GM12878 (cell line): ENCODE results near the gene LRCH3. TPM values are rescaled to one million over a fixed set of nuclear protein-coding genes. Genes with fewer than 3 reads are reported as not detected.
A peak's percentile ranks its signal among the peaks of the same experiment; 100 is the strongest.

ENCODE experiments used
- ATAC-seq: fragments of 200-7000 bp; cut with Tn5 transposase; 3 replicates; pipeline ENCODE4 v1.9.1; 2020; ENCODE audit warnings: mild to moderate bottlenecking, moderate library complexity
- BruUV-seq: library from RNA; stranded (reverse); fragments of 400-500 nt; replicated peaks from 2 replicates; lab custom pipeline; 2021; lab: Mats Ljungman, UMichigan
- CTCF ChIA-PET: fragments of 300-600 bp; sonication (Branson Sonifier 250); formaldehyde crosslinking; extraction: SDS; loops from one replicate; lab custom pipeline; 2021; ENCODE audit warnings: inconsistent platforms; lab: Yijun Ruan, JAX
- POLR2A ChIA-PET: fragments of 350-600 bp; formaldehyde crosslinking; extraction: SDS; loops from one replicate; lab custom pipeline; 2021; ENCODE audit warnings: inconsistent platforms; lab: Charles Lee
- RAD21 ChIA-PET: fragments of 300-600 bp; sonication (Branson Sonifier 250); formaldehyde crosslinking; loops from one replicate; lab custom pipeline; 2023; ENCODE audit warnings: antibody characterized with exemption; ENCODE audit not compliant: unreplicated experiment; lab: Charles Lee
- SMC1A ChIA-PET: fragments of 300-600 bp; sonication (Branson Sonifier 250); formaldehyde crosslinking; loops from one replicate; lab custom pipeline; 2023; ENCODE audit not compliant: unreplicated experiment, uncharacterized antibody; lab: Charles Lee
- DNase-seq: peaks from one replicate; pipeline ENCODE4 v3.0.0-alpha.2; 2011; ENCODE audit warnings: low read depth, low spot score
- FAIRE-seq: peaks from 3 replicates; lab custom pipeline; 2011; peaks lifted over from hg19 to GRCh38; lab: Jason Lieb, UNC
- H2AFZ ChIP-seq: 2 replicates; pipeline ENCODE4 v1.6.0; 2011; ENCODE audit warnings: low read depth, low read length, control low read depth; ENCODE audit not compliant: control insufficient read depth
- H3K27ac ChIP-seq: 2 replicates; pipeline ENCODE4 v1.5.1; 2011; ENCODE audit warnings: control low read depth; ENCODE audit not compliant: control insufficient read depth, insufficient read depth
- H3K27me3 ChIP-seq, 2 experiments: replicated peaks in 1 of 2; 2 replicates each; pipeline versions ENCODE4 v1.6.0 to v1.6.1; 2011; ENCODE audit warnings: low read length in 1 of 2; ENCODE audit not compliant: control insufficient read depth in 2 of 2, insufficient read depth in 2 of 2
- H3K36me3 ChIP-seq, 2 experiments: 2 replicates each; pipeline ENCODE4 v1.5.1; 2011; ENCODE audit warnings: low read length in 1 of 2; ENCODE audit not compliant: control insufficient read depth in 2 of 2, insufficient read depth in 2 of 2
- H3K4me1 ChIP-seq: 2 replicates; pipeline ENCODE4 v1.6.1; 2011; ENCODE audit warnings: mild to moderate bottlenecking, low read length, moderate library complexity, mixed read lengths; ENCODE audit not compliant: control insufficient read depth, insufficient read depth
- H3K4me2 ChIP-seq: 2 replicates; pipeline ENCODE4 v1.6.0; 2011; ENCODE audit warnings: control low read depth; ENCODE audit not compliant: control insufficient read depth, insufficient read depth
- H3K4me3 ChIP-seq: fragments of 200-600 bp; sonication (generic); 2 replicates; pipeline ENCODE4 v1.5.1; 2016
- H3K79me2 ChIP-seq: 2 replicates; pipeline ENCODE4 v1.6.0; 2011; ENCODE audit warnings: low read length; ENCODE audit not compliant: control insufficient read depth, insufficient read depth
- H3K9ac ChIP-seq: 2 replicates; pipeline ENCODE4 v1.8.0; 2011; ENCODE audit warnings: low read length, control low read depth, mixed read lengths; ENCODE audit not compliant: control insufficient read depth, insufficient read depth
- H3K9me3 ChIP-seq: replicated peaks from 3 replicates; pipeline ENCODE4 v1.5.1; 2011; ENCODE audit warnings: mild to moderate bottlenecking, low read length; ENCODE audit not compliant: control insufficient read depth, insufficient read depth
- H4K20me1 ChIP-seq: 2 replicates; pipeline ENCODE4 v1.6.0; 2011; ENCODE audit not compliant: control insufficient read depth, insufficient read depth
- ATF7 ChIP-seq: fragments of 450-650 bp; IDR thresholded peaks from 2 replicates; pipeline ENCODE4 v1.6.1; 2016; ENCODE audit warnings: low read depth, mild to moderate bottlenecking
- BMI1 ChIP-seq: fragments of 450-650 bp; IDR thresholded peaks from 2 replicates; pipeline ENCODE4 v1.6.1; 2016; ENCODE audit warnings: mild to moderate bottlenecking, moderate library complexity, borderline replicate concordance
- CHD1 ChIP-seq: IDR thresholded peaks from 2 replicates; pipeline ENCODE4 v1.6.1; 2012; ENCODE audit warnings: low read depth, low read length, improper control_type of control experiment
- CHD2 ChIP-seq: IDR thresholded peaks from 2 replicates; pipeline ENCODE4 v1.6.1; 2011; ENCODE audit warnings: low read depth, low read length, improper control_type of control experiment, borderline replicate concordance
- EED ChIP-seq: sonication (generic); IDR thresholded peaks from 2 replicates; pipeline ENCODE4 v1.6.1; 2016; ENCODE audit warnings: antibody characterized with exemption, low read depth
- EP300 ChIP-seq, 2 experiments: fragments of 150-350 bp in 1 of 2; IDR thresholded peaks; 2 replicates each; pipeline ENCODE4 v1.6.1; 2011 to 2012; ENCODE audit warnings: low read depth in 2 of 2, low read length in 2 of 2, borderline replicate concordance in 1 of 2, improper control_type of control experiment in 1 of 2, inconsistent platforms in 1 of 2; ENCODE audit not compliant: control insufficient read depth in 1 of 2
- HDGF ChIP-seq: fragments of 450-650 bp; IDR thresholded peaks from 2 replicates; pipeline ENCODE4 v1.6.1; 2016; ENCODE audit warnings: antibody characterized with exemption
- KLF5 ChIP-seq: fragments of 450-650 bp; IDR thresholded peaks from 2 replicates; pipeline ENCODE4 v1.6.1; 2014; ENCODE audit warnings: mild to moderate bottlenecking; ENCODE audit not compliant: partially characterized antibody
- LARP7 ChIP-seq: fragments of 450-650 bp; IDR thresholded peaks from 2 replicates; pipeline ENCODE4 v1.6.1; 2017; ENCODE audit warnings: mild to moderate bottlenecking
- NFXL1 ChIP-seq: fragments of 450-650 bp; IDR thresholded peaks from 2 replicates; pipeline ENCODE4 v1.6.1; 2017; ENCODE audit warnings: antibody characterized with exemption, mild to moderate bottlenecking, borderline replicate concordance
- SMAD5 ChIP-seq: IDR thresholded peaks from 2 replicates; pipeline ENCODE4 v1.6.1; 2016; ENCODE audit warnings: antibody characterized with exemption, low read depth
- ZNF217 ChIP-seq: fragments of 450-650 bp; IDR thresholded peaks from 2 replicates; pipeline ENCODE4 v1.6.1; 2017; ENCODE audit warnings: antibody characterized with exemption, mild to moderate bottlenecking
- ZNF24 ChIP-seq: fragments of 450-650 bp; IDR thresholded peaks from 2 replicates; pipeline ENCODE4 v1.6.1; 2017; ENCODE audit warnings: antibody characterized with exemption, mild to moderate bottlenecking
- ZSCAN29 ChIP-seq: fragments of 450-650 bp; IDR thresholded peaks from 2 replicates; pipeline ENCODE4 v1.6.1; 2017; ENCODE audit warnings: mild to moderate bottlenecking, moderate library complexity
- WGBS: methylation state at CpG from one replicate; pipeline ENCODE4 v1.1.6; 2016; ENCODE audit warnings: low lambda C conversion rate; ENCODE audit not compliant: insufficient replicate concordance, insufficient coverage; ENCODE audit errors: missing lambda C conversion rate; 5-methylcytosine and 5-hydroxymethylcytosine counted together
- in situ Hi-C: fragments of 300-500 bp; cut with MboI; formaldehyde crosslinking; loops from 9 replicates; pipeline ENCODE4 v1.14.3; 2018; ENCODE audit warnings: mixed read lengths
- intact Hi-C: fragments of 100-400 bp; cut with micrococcal nuclease; formaldehyde crosslinking; loops from one replicate; pipeline ENCODE4 v1.14.2; 2022; ENCODE audit not compliant: unreplicated experiment
- polyA plus RNA-seq, 11 experiments: library from polyadenylated mRNA; depleted of rRNA in 4 of 11; unstranded in 6 of 11; stranded (reverse) in 5 of 11; fragments of >200 nt; fragmentation: Nextera tagmentation in 4 of 11; fragmentation: Illumina TruSeq in 1 of 11; extraction: Ambion mirVana in 4 of 11; extraction: Trizol in 1 of 11; gene quantifications; 1 replicate in 1 of 11; 2 replicates in 10 of 11; pipeline versions ENCODE4 v1.2.1 to v1.2.3, GENCODE V29; 2011 to 2016; ENCODE audit warnings: inconsistent platforms in 2 of 11, missing spikeins in 2 of 11, low read depth in 1 of 11
- total RNA-seq, 4 experiments: library from RNA; depleted of rRNA in 3 of 4; stranded (reverse); fragments of >200 nt in 3 of 4; fragmentation: Illumina TruSeq in 1 of 4; extraction: Trizol in 1 of 4; gene quantifications; 2 replicates each; pipeline versions ENCODE4 v1.2.1 to v1.2.3, GENCODE V29; 2013 to 2021
- TF ChIP-seq, protein P1 (sequence below): IDR thresholded peaks from 2 replicates; pipeline ENCODE4 v1.6.1; 2011; ENCODE audit warnings: low read depth, low read length, improper control_type of control experiment, borderline replicate concordance
- TF ChIP-seq, protein P2 (sequence below): IDR thresholded peaks from 2 replicates; pipeline ENCODE4 v1.6.1; 2012; ENCODE audit warnings: mild to moderate bottlenecking, low read depth, low read length
- TF ChIP-seq, protein P3 (sequence below): fragments of 450-650 bp; IDR thresholded peaks from 2 replicates; pipeline ENCODE4 v1.6.1; 2016; ENCODE audit warnings: mild to moderate bottlenecking

LRCH3 gene
- total and polyA plus RNA-seq, 10 of the 15 experiments (the other 5 are each of a cell fraction or from before 2014, with no cell fraction given), result 3.9 to 136 (median 40.6) TPM

DNA sequence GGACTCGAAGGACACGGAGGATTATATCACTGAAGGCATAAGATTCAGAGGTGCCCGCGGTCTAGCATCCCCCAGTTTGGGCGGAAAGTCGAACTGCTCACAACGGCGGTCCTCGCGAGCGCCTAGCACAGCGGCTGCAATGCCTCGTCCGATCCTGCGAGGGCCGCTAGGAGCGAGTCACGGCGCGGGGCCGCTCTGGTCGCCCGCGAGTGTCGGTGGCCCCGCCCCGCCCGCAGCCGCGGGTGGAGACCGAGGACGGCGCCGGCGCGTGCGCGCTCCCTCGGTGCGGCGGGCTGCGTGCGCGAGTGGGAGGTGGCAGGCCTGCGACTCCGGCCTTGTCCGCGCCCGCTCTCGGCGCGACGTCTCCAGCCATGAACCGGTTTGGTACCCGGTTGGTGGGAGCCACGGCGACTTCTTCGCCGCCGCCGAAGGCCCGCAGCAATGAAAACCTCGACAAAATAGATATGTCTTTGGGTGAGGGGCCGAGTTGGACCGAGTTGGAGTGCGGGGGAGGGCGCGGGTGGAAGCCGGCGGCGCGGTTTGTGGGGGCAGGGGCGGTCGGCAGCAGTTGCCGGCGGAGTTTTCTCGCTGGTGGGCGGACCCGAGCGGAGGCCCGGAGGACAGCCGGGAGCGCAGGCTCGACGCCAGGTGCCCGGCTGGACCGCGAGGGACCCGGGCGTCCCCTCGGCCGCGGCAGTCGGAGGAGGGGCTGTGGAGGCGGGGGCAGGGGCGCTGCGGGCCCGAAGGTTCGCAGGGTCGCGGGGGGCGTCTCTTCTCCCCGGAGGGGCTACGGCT, 41.3 kb upstream of the LRCH3 start, which contains the start of gene FYTTD1:
Gene FYTTD1 (plus strand): TSS at position 283 of the 795 bp plus-strand sequence. CDS start 89 bp downstream, at position 372.
- in situ Hi-C loops (no loop called here), intact Hi-C loops (loop anchor here (1.0 to 5.0 kb wide), 4 partner anchors 12 to 53 kb away; partner anchors contain the start of gene LRCH3)
- H3K27me3 ChIP-seq, result no peaks in the 10 kb centered on the region
- no TSS peak for BruUV-seq
- under 1% methylated on average over 91 of the region's 104 CpGs for WGBS
- no peak for DNase-seq
- H3K27ac ChIP-seq, result peak within 1 kb of the TSS; percentile 84
- peak; percentile 87 for ATAC-seq
- ChIA-PET SMC1A (interaction anchor here (0.8 to 2.4 kb wide), 15 partner anchors 12 to 53 kb away, joined by 3 to 15 read pairs (median 5); partner anchors contain the start of genes LRCH3 and RUBCN), POLR2A (interaction anchor here (0.6 to 2.0 kb wide), 12 partner anchors 11 to 152 kb away, joined by 3 to 10 read pairs (median 4); partner anchors contain the start of gene RUBCN), CTCF (interaction anchor here (0.9 to 1.7 kb wide), 15 partner anchors 9 to 52 kb away, joined by 3 to 11 read pairs (median 3); partner anchors contain the start of gene LRCH3), RAD21 (interaction anchor here (0.8 to 2.2 kb wide), 12 partner anchors 13 to 151 kb away, joined by 3 to 14 read pairs (median 3); partner anchors contain the start of gene RUBCN)
- H3K36me3 ChIP-seq, result no peaks in the 10 kb centered on the region
- peaks cover 19% of the 10 kb centered on the region for H3K4me1 ChIP-seq
- H4K20me1 ChIP-seq, result peaks cover 3% of the 10 kb centered on the region
- peak within 1 kb of the TSS; percentile 93 for H2AFZ ChIP-seq
- peak within 1 kb of the TSS; percentile 82 for H3K4me3 ChIP-seq
- H3K9ac ChIP-seq, result peak within 1 kb of the TSS; percentile 94
- H3K9me3 ChIP-seq, result no peaks in the 10 kb centered on the region
- peak; percentile 18 for FAIRE-seq
- H3K4me2 ChIP-seq, result peak within 1 kb of the TSS; percentile 99
- H3K79me2 ChIP-seq, result peaks cover 55% of the 10 kb centered on the region
- TF ChIP-seq SMAD5 (peak; percentile 58; the same call in 1 of the 2 replicates), BMI1 (no peak), NFXL1 (no peak), LARP7 (peak; percentile 83; the same call in 1 of the 2 replicates), EP300 (IDR thresholded peaks at IDR 0.05; ENCODE audit: borderline replicate concordance in 1 of 2, control insufficient read depth in 1 of 2, low read depth in 2 of 2, low read length in 2 of 2) (0 out of 4 replicates have a peak, but pooled peaks of 1 of the 2 experiments have one; percentile 9), HDGF (no peak), CHD2 (peak; percentile 45; the same call in 1 of the 2 replicates), ZNF217 (0 out of 2 replicates have a peak, but pooled peaks have one; percentile 60), CHD1 (no peak), ZNF24 (peak; percentile 70; the same call in 1 of the 2 replicates), KLF5 (peak; percentile 88), EED (no peak), ZSCAN29 (peak; percentile 86), ATF7 (no peak)
- TF ChIP-seq, protein P1, sequence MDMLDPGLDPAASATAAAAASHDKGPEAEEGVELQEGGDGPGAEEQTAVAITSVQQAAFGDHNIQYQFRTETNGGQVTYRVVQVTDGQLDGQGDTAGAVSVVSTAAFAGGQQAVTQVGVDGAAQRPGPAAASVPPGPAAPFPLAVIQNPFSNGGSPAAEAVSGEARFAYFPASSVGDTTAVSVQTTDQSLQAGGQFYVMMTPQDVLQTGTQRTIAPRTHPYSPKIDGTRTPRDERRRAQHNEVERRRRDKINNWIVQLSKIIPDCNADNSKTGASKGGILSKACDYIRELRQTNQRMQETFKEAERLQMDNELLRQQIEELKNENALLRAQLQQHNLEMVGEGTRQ, result no peak
- TF ChIP-seq, protein P2, sequence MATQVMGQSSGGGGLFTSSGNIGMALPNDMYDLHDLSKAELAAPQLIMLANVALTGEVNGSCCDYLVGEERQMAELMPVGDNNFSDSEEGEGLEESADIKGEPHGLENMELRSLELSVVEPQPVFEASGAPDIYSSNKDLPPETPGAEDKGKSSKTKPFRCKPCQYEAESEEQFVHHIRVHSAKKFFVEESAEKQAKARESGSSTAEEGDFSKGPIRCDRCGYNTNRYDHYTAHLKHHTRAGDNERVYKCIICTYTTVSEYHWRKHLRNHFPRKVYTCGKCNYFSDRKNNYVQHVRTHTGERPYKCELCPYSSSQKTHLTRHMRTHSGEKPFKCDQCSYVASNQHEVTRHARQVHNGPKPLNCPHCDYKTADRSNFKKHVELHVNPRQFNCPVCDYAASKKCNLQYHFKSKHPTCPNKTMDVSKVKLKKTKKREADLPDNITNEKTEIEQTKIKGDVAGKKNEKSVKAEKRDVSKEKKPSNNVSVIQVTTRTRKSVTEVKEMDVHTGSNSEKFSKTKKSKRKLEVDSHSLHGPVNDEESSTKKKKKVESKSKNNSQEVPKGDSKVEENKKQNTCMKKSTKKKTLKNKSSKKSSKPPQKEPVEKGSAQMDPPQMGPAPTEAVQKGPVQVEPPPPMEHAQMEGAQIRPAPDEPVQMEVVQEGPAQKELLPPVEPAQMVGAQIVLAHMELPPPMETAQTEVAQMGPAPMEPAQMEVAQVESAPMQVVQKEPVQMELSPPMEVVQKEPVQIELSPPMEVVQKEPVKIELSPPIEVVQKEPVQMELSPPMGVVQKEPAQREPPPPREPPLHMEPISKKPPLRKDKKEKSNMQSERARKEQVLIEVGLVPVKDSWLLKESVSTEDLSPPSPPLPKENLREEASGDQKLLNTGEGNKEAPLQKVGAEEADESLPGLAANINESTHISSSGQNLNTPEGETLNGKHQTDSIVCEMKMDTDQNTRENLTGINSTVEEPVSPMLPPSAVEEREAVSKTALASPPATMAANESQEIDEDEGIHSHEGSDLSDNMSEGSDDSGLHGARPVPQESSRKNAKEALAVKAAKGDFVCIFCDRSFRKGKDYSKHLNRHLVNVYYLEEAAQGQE, result peak; percentile 31; the same call in 1 of the 2 replicates
- TF ChIP-seq, protein P3, sequence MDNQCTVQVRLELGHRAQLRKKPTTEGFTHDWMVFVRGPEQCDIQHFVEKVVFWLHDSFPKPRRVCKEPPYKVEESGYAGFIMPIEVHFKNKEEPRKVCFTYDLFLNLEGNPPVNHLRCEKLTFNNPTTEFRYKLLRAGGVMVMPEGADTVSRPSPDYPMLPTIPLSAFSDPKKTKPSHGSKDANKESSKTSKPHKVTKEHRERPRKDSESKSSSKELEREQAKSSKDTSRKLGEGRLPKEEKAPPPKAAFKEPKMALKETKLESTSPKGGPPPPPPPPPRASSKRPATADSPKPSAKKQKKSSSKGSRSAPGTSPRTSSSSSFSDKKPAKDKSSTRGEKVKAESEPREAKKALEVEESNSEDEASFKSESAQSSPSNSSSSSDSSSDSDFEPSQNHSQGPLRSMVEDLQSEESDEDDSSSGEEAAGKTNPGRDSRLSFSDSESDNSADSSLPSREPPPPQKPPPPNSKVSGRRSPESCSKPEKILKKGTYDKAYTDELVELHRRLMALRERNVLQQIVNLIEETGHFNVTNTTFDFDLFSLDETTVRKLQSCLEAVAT, result no peak
